ENCODE data around the gene EXOC1L.

Gene EXOC1L

DNA sequence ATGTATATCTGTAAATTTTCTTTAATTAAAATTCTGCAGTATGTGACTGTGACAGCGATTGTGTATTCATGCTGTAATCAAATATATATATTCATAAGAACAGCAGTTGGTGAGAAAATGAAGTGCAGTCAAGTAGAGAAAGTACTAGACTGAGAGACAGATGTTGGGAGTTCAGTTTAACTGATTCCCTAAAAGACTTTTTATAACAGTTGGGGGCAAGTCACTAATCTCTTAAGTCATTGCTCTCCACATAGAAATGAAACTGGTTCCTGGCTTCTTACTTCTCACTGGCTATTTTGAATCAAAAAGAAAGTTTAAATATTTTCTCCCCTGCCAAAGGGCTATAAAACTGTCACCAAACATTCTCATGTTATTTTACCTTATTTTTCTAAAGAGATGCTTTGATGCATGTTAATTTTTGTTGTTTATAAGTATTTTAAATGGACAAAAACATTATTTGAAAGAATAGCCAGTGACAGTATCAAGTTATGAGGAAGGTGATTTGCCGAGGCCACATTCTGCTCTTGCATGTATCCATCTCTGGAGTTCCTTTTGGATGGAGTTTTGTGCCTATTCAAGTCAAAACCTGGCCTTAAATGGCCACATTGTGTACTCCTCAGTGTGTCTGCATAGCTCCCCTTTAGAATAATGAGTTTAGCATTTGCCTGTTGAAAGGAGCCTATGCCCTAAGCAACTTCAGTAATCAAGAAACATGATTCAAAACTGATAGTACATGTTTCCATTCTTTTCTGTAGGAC lies 64.7 kb downstream of the EXOC1L start:
- no peak for DNase-seq (ENCODE audit: low spot score)

DNA sequence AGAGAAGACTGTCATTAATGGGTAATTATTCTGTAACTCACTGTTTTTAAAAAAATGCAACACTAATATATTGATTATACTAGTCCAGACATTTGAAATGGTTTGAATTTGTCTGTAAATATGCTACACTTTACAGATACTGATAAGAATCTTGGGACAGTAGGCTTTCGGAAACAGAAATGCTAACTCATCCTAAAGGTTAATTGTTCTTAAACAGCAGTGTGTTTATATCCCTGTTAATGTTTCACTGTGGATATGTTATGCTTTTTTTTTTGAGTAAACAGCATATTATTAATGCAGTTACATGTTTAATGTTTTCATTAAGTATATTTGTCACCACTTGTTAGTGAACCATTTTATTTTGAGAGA lies 65.2 kb downstream of the EXOC1L start:
- no peak for DNase-seq (ENCODE audit: low spot score)
